Prostate gland (tissue), 2 donors: ENCODE results near the gene JUN.

Experiments used
- POLR2A ChIP-seq: fragments of 450-650 bp; IDR thresholded peaks from one replicate; pipeline ENCODE4 v1.6.1; 2016; ENCODE audit warnings: antibody characterized with exemption, mild to moderate bottlenecking
- POLR2AphosphoS5 ChIP-seq: sonication (generic); formaldehyde crosslinking; IDR thresholded peaks from one replicate; pipeline ENCODE4 v1.6.1; 2017; ENCODE audit warnings: antibody characterized with exemption
- TF ChIP-seq, protein P1 (sequence below), 4 experiments: fragments of 200-600 bp in 2 of 4; fragments of 450-650 bp in 2 of 4; sonication (generic) in 2 of 4; IDR thresholded peaks; 1 replicate in 3 of 4; 2 replicates in 1 of 4; pipeline ENCODE4 v1.5.1; 2016 to 2019; ENCODE audit warnings: antibody characterized with exemption in 4 of 4, mild to moderate bottlenecking in 2 of 4, moderate library complexity in 2 of 4

DNA sequence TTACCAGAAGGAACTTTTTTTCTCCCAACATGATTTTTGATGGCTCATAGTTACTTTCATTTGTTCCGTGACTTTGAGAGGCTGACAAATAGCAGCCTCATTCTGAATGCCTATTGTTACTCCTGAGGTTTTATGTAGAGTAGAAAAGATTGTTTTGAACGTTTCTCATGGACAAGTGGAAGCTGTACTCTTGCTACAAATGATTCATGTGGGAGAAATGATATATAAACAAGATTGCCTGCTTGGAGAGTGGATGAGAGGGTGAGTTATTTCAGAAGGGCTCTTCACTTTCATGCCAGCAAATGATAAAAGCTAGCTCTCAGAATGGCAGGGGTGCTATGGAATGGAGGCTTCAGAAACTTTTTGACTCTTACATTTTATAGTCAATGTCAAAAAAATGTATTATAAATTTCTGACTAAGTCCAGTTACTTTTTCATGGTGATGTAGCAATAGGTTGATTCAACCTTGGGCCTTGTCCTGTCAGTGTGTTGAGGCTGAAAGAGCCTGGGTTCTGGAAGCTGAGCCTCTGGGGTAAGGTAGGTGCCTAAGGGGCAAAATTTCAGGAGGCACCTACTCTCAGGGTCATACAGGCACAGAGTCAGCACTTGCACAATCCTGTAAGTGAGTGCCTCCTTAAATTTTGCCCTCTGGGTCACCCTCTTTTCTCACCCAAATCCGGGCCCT lies 19.4 kb downstream of the JUN start:
- TF ChIP-seq, protein P1, sequence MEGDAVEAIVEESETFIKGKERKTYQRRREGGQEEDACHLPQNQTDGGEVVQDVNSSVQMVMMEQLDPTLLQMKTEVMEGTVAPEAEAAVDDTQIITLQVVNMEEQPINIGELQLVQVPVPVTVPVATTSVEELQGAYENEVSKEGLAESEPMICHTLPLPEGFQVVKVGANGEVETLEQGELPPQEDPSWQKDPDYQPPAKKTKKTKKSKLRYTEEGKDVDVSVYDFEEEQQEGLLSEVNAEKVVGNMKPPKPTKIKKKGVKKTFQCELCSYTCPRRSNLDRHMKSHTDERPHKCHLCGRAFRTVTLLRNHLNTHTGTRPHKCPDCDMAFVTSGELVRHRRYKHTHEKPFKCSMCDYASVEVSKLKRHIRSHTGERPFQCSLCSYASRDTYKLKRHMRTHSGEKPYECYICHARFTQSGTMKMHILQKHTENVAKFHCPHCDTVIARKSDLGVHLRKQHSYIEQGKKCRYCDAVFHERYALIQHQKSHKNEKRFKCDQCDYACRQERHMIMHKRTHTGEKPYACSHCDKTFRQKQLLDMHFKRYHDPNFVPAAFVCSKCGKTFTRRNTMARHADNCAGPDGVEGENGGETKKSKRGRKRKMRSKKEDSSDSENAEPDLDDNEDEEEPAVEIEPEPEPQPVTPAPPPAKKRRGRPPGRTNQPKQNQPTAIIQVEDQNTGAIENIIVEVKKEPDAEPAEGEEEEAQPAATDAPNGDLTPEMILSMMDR (IDR thresholded peaks at IDR 0.05) = no peak
- TF ChIP-seq POLR2AphosphoS5 (no peak), POLR2A (no peak)
